HepG2 (cell line): ENCODE data around the gene ABCC5. TPM values are rescaled to one million over a fixed set of nuclear protein-coding genes. Genes with fewer than 3 reads are reported as not detected.
A peak's percentile ranks its signal among the peaks of the same experiment; 100 is the strongest.

Experiments
- ATAC-seq: fragments of 200-7000 bp; cut with Tn5 transposase; 3 replicates; pipeline ENCODE4 v1.9.1; 2020; ENCODE audit warnings: mild to moderate bottlenecking, moderate library complexity
- BruUV-seq: library from RNA; stranded (reverse); fragments of 400-500 nt; replicated peaks from 2 replicates; lab custom pipeline; 2021; lab: Mats Ljungman, UMichigan
- CTCF ChIA-PET: fragments of 300-600 bp; formaldehyde crosslinking; extraction: SDS; loops from one replicate; lab custom pipeline; 2021; ENCODE audit warnings: low total read pairs, inconsistent platforms, low intra/inter-chr PET ratio; lab: Yijun Ruan, JAX
- POLR2A ChIA-PET: fragments of 350-600 bp; sonication (Branson Sonifier 250); formaldehyde crosslinking; loops from one replicate; lab custom pipeline; 2020; ENCODE audit warnings: antibody characterized with exemption, inconsistent platforms; lab: Yijun Ruan, JAX
- DNase-seq: peaks from one replicate; pipeline ENCODE4 v3.0.0-alpha.2; 2015; ENCODE audit warnings: low spot score
- FAIRE-seq: peaks from 3 replicates; lab custom pipeline; 2011; peaks lifted over from hg19 to GRCh38; lab: Jason Lieb, UNC
- H2AFZ ChIP-seq: one replicate; pipeline ENCODE4 v1.6.1; 2011; ENCODE audit warnings: low read length, inconsistent platforms
- H3K27ac ChIP-seq: fragments of 300-600 bp; 3 replicates; pipeline ENCODE4 v1.8.0; 2011; ENCODE audit warnings: mixed run types, mild to moderate bottlenecking, mixed read lengths, low read length, inconsistent platforms; ENCODE audit not compliant: insufficient read depth; ENCODE audit errors: extremely low read length
- H3K27me3 ChIP-seq, 2 experiments: fragments of 200-600 bp in 1 of 2; 2 replicates in 1 of 2; 3 replicates in 1 of 2; pipeline versions ENCODE4 v1.6.0 to v1.8.0; 2011; ENCODE audit warnings: low read length in 2 of 2, mild to moderate bottlenecking in 2 of 2, moderate library complexity in 2 of 2, inconsistent platforms in 1 of 2; ENCODE audit not compliant: insufficient read depth in 2 of 2, control insufficient read depth in 1 of 2
- H3K36me3 ChIP-seq, 2 experiments: fragments of 200-600 bp in 1 of 2; replicated peaks in 1 of 2; 2 replicates in 1 of 2; 3 replicates in 1 of 2; pipeline versions ENCODE4 v1.5.1 to v1.8.0; 2011; ENCODE audit warnings: low read length in 2 of 2, inconsistent platforms in 1 of 2; ENCODE audit not compliant: insufficient read depth in 2 of 2, control insufficient read depth in 1 of 2
- H3K4me1 ChIP-seq: 2 replicates; pipeline ENCODE4 v1.5.1; 2012; ENCODE audit warnings: low read length, inconsistent platforms; ENCODE audit not compliant: insufficient read depth
- H3K4me2 ChIP-seq: 2 replicates; pipeline ENCODE4 v1.6.0; 2011; ENCODE audit warnings: low read depth, low read length, inconsistent platforms
- H3K4me3 ChIP-seq, 3 experiments: fragments of 200-600 bp in 1 of 3; sonication (generic), shearing (Covaris generic) in 1 of 3; replicated peaks in 1 of 3; 2 replicates each; pipeline ENCODE4 v1.5.1; 2011 to 2016; ENCODE audit warnings: low read length in 3 of 3, inconsistent platforms in 2 of 3, low read depth in 2 of 3, mild to moderate bottlenecking in 2 of 3, control low read depth in 1 of 3, mixed read lengths in 1 of 3; ENCODE audit not compliant: insufficient read depth in 1 of 3
- H3K79me2 ChIP-seq: one replicate; pipeline ENCODE4 v1.6.1; 2011; ENCODE audit warnings: low read length, inconsistent platforms; ENCODE audit not compliant: insufficient read depth
- H3K9ac ChIP-seq: 2 replicates; pipeline ENCODE4 v1.6.0; 2011; ENCODE audit warnings: mild to moderate bottlenecking, low read depth, low read length, inconsistent platforms; ENCODE audit not compliant: insufficient read depth
- H3K9me3 ChIP-seq: 2 replicates; pipeline ENCODE4 v1.5.1; 2012; ENCODE audit warnings: mild to moderate bottlenecking, low read length
- H4K20me1 ChIP-seq: 2 replicates; pipeline ENCODE4 v1.6.0; 2011; ENCODE audit warnings: inconsistent platforms, mild to moderate bottlenecking, low read length, moderate library complexity; ENCODE audit not compliant: insufficient read depth
- MEIS2 ChIP-seq: sonication (generic); formaldehyde crosslinking; IDR thresholded peaks from 2 replicates; pipeline ENCODE4 v1.9.0; 2021; ENCODE audit warnings: mild to moderate bottlenecking, missing genetic modification reagents
- MIER2 ChIP-seq: IDR thresholded peaks from 2 replicates; pipeline ENCODE4 v1.6.1; 2016; ENCODE audit warnings: missing biosample characterization, missing genetic modification reagents
- MXI1 ChIP-seq: IDR thresholded peaks from 3 replicates; pipeline ENCODE4 v1.6.1; 2012; ENCODE audit warnings: low read depth, low read length, inconsistent platforms, borderline replicate concordance
- NFKB2 ChIP-seq: sonication (generic); formaldehyde crosslinking; IDR thresholded peaks from 2 replicates; pipeline ENCODE4 v1.4.0; 2020; ENCODE audit warnings: missing genetic modification reagents, borderline replicate concordance
- SALL1 ChIP-seq: sonication (generic); formaldehyde crosslinking; IDR thresholded peaks from 2 replicates; pipeline ENCODE4 v1.8.0; 2022; ENCODE audit warnings: mild to moderate bottlenecking, missing genetic modification reagents
- ZNF430 ChIP-seq: sonication (generic); formaldehyde crosslinking; IDR thresholded peaks from 2 replicates; pipeline ENCODE4 v1.9.0; 2021; ENCODE audit warnings: mild to moderate bottlenecking, missing genetic modification reagents
- ZNF687 ChIP-seq: sonication (generic); formaldehyde crosslinking; IDR thresholded peaks from 2 replicates; pipeline ENCODE4 v1.5.1; 2020; ENCODE audit warnings: mild to moderate bottlenecking, missing genetic modification reagents, moderate library complexity
- WGBS: methylation state at CpG from one replicate; pipeline ENCODE4 v1.1.6; 2017; ENCODE audit warnings: low lambda C conversion rate; 5-methylcytosine and 5-hydroxymethylcytosine counted together
- in situ Hi-C: cut with HindIII; loops from 2 replicates; pipeline ENCODE4 v1.10.0; 2017; ENCODE audit warnings: low pct_unique_long_range_greater_than_20kb; ENCODE audit not compliant: extremely low pct_ligation_motif_present
- intact Hi-C: fragments of 100-400 bp; cut with micrococcal nuclease; formaldehyde crosslinking; loops from one replicate; pipeline ENCODE4 v1.10.0; 2022; ENCODE audit not compliant: unreplicated experiment
- polyA plus RNA-seq, 8 experiments: library from polyadenylated mRNA; depleted of rRNA in 3 of 8; stranded (reverse) in 7 of 8; unstranded in 1 of 8; fragments of >200 nt; fragmentation: Illumina TruSeq in 4 of 8; extraction: Trizol in 4 of 8; gene quantifications; 2 replicates each; pipeline versions ENCODE4 v1.2.1 to v1.2.3, GENCODE V29; 2011 to 2016; ENCODE audit warnings: low read depth in 4 of 8, missing spikeins in 1 of 8, mixed read lengths in 1 of 8; ENCODE audit not compliant: insufficient read depth in 1 of 8
- total RNA-seq, 5 experiments: library from RNA; depleted of rRNA; stranded (reverse); fragments of >200 nt; fragmentation: Illumina TruSeq; extraction: Trizol; gene quantifications; 2 replicates each; pipeline ENCODE4 v1.2.3, GENCODE V29; 2016; ENCODE audit warnings: low read depth in 1 of 5
- TF ChIP-seq, protein P1 (sequence below): sonication (generic); formaldehyde crosslinking; IDR thresholded peaks from 2 replicates; pipeline ENCODE4 v1.5.0; 2020; ENCODE audit warnings: missing genetic modification reagents
- TF ChIP-seq, protein P2 (sequence below): sonication (generic); formaldehyde crosslinking; IDR thresholded peaks from 2 replicates; pipeline ENCODE4 v1.8.1; 2023; ENCODE audit warnings: missing genetic modification reagents, inconsistent platforms, borderline replicate concordance
- TF ChIP-seq, protein P3 (sequence below), 2 experiments: IDR thresholded peaks; 2 replicates each; pipeline ENCODE4 v1.6.1; 2011 to 2012; ENCODE audit warnings: low read length in 2 of 2, borderline replicate concordance in 1 of 2, low read depth in 1 of 2, mild to moderate bottlenecking in 1 of 2, moderate library complexity in 1 of 2

Gene ABCC5
- total and polyA plus RNA-seq, 2 of the 13 experiments (the other 11 are each of a cell fraction or from before 2014, with no cell fraction given), result 12.5 to 12.7 TPM

DNA sequence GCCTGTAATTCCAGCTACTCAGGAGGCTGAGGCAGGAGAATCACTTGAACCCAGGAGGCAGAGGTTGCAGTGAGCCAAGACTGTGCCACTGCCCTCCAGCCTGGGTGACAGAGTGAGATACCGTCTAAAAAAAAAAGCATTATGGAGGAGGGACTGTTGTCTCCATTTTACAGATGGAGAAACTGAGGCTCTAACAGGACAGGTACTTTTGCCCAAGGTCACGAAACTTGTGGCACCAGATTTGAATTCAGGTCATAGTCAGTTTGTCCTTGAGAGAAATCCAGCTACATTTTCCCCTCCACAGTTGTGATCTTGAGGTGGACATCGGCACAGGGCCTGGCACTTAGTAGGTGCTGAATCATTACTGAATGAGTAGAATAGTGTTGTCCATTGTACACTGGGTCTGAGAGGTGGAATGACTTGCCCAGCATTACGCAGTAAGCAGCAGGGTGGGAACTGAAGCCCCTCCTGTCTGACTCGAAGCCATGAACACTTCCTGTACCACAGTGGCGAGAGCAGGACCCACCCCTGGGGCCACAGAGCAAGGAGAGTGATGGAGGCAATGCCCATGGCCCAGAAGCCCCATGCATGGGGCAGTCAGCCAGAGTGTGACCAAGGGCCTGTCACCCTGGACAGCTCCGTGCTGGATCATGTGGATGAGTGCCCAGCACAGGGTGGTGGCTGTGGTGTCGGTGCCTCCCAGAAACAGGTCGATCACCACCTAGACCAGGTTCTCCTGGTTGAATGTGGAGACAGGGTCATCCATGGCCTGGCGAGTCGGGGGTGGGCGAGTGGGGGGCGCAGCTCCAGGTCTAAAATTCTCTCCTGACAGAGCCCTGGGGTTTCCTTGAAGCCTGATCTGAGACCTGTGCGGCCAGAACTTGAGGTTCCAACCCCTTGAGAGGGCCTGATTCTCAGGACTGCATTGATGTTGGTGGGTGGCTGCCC, 112.6 kb downstream of the ABCC5 start:
- CTCF ChIA-PET, result no interaction called here
- in situ Hi-C loops, result no loop called here
- H3K36me3 ChIP-seq, result no peaks in the 10 kb centered on the region
- no peaks in the 10 kb centered on the region for H3K79me2 ChIP-seq
- H2AFZ ChIP-seq, result no peak overlapping the region
- POLR2A ChIA-PET, result interaction anchor here (1.4 to 1.5 kb wide), 3 partner anchors 12 to 113 kb away, joined by 3 to 5 read pairs (median 4); partner anchors contain the start of genes ABCC5 and PARL
- H3K9ac ChIP-seq, result no peak overlapping the region
- no peak for DNase-seq
- no peak overlapping the region for H3K27ac ChIP-seq
- H3K4me3 ChIP-seq, result no peak overlapping the region; a peak in 1 of 6 replicates
- FAIRE-seq, result no peak
- H3K9me3 ChIP-seq, result no peaks in the 10 kb centered on the region
- H3K4me1 ChIP-seq, result peaks cover 50% of the 10 kb centered on the region
- H3K27me3 ChIP-seq, result peaks cover 0 to 5% of the 10 kb centered on the region in 2 experiments; a peak in 1 of 5 replicates
- 22% methylated on average over 6 of the region's 14 CpGs for WGBS
- H4K20me1 ChIP-seq, result no peaks in the 10 kb centered on the region
- H3K4me2 ChIP-seq, result peak overlapping the region; percentile 1; the same call in 1 of the 2 replicates
- peak; percentile 76 for ATAC-seq
- intact Hi-C loops, result loop anchor here (1.0 kb wide), 1 partner anchor 112 kb away; the partner anchor contains the start of gene ABCC5
- no TSS peak for BruUV-seq
- TF ChIP-seq MEIS2 (0 out of 2 replicates have a peak, but pooled peaks have one; percentile 38), MIER2 (CRISPR knock-in tag) (peak; percentile 94), SALL1 (CRISPR knock-in tag) (peak; percentile 41), ZNF430 (CRISPR knock-in tag) (no peak), ZNF687 (peak; percentile 46), NFKB2 (0 out of 2 replicates have a peak, but pooled peaks have one; percentile 34), MXI1 (peak; percentile 22; the same call in 1 of the 3 replicates)
- TF ChIP-seq, protein P1, sequence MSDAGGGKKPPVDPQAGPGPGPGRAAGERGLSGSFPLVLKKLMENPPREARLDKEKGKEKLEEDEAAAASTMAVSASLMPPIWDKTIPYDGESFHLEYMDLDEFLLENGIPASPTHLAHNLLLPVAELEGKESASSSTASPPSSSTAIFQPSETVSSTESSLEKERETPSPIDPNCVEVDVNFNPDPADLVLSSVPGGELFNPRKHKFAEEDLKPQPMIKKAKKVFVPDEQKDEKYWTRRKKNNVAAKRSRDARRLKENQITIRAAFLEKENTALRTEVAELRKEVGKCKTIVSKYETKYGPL, result no peak
- TF ChIP-seq, protein P2, sequence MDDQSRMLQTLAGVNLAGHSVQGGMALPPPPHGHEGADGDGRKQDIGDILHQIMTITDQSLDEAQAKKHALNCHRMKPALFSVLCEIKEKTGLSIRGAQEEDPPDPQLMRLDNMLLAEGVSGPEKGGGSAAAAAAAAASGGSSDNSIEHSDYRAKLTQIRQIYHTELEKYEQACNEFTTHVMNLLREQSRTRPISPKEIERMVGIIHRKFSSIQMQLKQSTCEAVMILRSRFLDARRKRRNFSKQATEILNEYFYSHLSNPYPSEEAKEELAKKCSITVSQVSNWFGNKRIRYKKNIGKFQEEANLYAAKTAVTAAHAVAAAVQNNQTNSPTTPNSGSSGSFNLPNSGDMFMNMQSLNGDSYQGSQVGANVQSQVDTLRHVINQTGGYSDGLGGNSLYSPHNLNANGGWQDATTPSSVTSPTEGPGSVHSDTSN (CRISPR knock-in tag), result no peak
- TF ChIP-seq, protein P3, sequence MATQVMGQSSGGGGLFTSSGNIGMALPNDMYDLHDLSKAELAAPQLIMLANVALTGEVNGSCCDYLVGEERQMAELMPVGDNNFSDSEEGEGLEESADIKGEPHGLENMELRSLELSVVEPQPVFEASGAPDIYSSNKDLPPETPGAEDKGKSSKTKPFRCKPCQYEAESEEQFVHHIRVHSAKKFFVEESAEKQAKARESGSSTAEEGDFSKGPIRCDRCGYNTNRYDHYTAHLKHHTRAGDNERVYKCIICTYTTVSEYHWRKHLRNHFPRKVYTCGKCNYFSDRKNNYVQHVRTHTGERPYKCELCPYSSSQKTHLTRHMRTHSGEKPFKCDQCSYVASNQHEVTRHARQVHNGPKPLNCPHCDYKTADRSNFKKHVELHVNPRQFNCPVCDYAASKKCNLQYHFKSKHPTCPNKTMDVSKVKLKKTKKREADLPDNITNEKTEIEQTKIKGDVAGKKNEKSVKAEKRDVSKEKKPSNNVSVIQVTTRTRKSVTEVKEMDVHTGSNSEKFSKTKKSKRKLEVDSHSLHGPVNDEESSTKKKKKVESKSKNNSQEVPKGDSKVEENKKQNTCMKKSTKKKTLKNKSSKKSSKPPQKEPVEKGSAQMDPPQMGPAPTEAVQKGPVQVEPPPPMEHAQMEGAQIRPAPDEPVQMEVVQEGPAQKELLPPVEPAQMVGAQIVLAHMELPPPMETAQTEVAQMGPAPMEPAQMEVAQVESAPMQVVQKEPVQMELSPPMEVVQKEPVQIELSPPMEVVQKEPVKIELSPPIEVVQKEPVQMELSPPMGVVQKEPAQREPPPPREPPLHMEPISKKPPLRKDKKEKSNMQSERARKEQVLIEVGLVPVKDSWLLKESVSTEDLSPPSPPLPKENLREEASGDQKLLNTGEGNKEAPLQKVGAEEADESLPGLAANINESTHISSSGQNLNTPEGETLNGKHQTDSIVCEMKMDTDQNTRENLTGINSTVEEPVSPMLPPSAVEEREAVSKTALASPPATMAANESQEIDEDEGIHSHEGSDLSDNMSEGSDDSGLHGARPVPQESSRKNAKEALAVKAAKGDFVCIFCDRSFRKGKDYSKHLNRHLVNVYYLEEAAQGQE (IDR thresholded peaks at IDR 0.05; ENCODE audit: borderline replicate concordance in 1 of 2, low read depth in 1 of 2, low read length in 2 of 2), result peak; percentile 79 to 93
